Stimulated activated CD4-positive, alpha-beta T cell treated with anti-CD3 and anti-CD28 coated beads, Interleukin-15, amount 100 ng/mL, for 48 hours (primary cell): ENCODE data around the gene MT1E.
A peak's percentile ranks its signal among the peaks of the same experiment; 100 is the strongest.
"Not testable (repeated sequence)": the region's sequence is repeated elsewhere in the genome, so short reads cannot be mapped to it uniquely, and the experiment has no call there.

ENCODE experiments used
- DNase-seq, 2 donors: peaks; one replicate each; pipeline ENCODE4 v3.0.0-alpha.2; 2020; ENCODE audit warnings: low read depth in 2 of 2

Gene MT1E

GRCh38 chr16:56672761-56673536 lies 47.4 kb downstream of the MT1E start:
- DNase-seq, result no peak

DNA sequence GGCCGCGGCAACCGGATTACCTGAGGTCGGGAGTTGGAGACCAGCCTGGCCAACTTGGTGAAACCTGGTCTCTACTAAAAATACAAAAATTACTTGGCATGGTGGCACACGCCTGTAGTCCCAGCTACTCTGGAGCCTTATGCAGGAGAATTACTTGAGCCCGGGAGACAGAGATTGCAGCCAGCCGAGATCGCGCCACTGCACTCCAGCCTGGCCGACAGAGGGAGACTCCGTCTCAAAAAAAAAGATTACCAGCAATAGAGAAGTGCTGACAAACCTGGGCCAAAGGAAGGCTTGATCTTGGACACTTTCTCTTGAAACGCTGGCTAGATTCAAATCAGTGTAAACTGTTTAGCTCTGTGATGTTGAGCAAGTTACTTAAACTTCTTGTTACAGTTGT lies 48.3 kb downstream of the MT1E start:
- no peak for DNase-seq

DNA sequence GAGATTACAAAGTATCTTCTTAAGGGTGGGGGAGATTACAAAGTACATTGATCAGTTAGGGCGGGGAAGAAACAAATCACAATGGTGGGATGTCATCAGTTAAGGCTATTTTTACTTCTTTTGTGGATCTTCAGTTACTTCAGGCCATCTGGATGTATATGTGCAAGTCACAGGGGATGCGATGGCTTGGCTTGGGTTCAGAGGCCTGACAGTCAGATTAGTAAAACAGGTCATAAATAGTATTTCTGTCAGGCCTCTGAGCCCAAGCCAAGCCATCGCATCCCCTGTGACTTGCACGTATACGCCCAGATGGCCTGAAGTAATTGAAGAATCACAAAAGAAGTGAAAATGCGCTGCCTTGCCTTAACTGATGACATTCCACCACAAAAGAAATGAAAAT lies 49.0 kb downstream of the MT1E start:
- DNase-seq, result not testable (repeated sequence)

GRCh38 chr16:56675685-56676210 lies 50.2 kb downstream of the MT1E start:
- DNase-seq, result peak; percentile 32 to 48
